ENCODE results near the gene CACNB1. TPM values are rescaled to one million over a fixed set of nuclear protein-coding genes. Genes with fewer than 3 reads are reported as not detected.

Gene CACNB1
- total and polyA plus RNA-seq, 2 of the 4 experiments (the other 2 are of a cell fraction) = 2.5 to 8.6 TPM

- no peak overlapping the region for H4K5ac ChIP-seq (ENCODE audit: low read depth, low read length)
- CTCF ChIA-PET = no interaction called here
- H3K4me1 ChIP-seq (ENCODE audit: control insufficient read depth, insufficient read depth, low read length) = peaks cover 4% of the 10 kb centered on the region; the same call in 1 of the 2 replicates
- no peak overlapping the region for H2BK20ac ChIP-seq (ENCODE audit: low read depth, low read length)
- POLR2A ChIA-PET (ENCODE audit: unreplicated experiment) = no interaction called here
- H3K4ac ChIP-seq (ENCODE audit: low read depth, low read length) = no peak overlapping the region
- H3K4me2 ChIP-seq (ENCODE audit: low read depth, low read length) = no peak overlapping the region
- no peak overlapping the region for H2BK15ac ChIP-seq (ENCODE audit: low read depth, low read length)
- no peak overlapping the region for H2BK120ac ChIP-seq (ENCODE audit: low read depth, low read length)
- no peak overlapping the region for H2BK5ac ChIP-seq (ENCODE audit: low read depth, low read length, poor library complexity, severe bottlenecking)
- H3K18ac ChIP-seq (ENCODE audit: low read depth, low read length) = no peak overlapping the region
- no peaks in the 10 kb centered on the region for H3K9me3 ChIP-seq (ENCODE audit: control insufficient read depth, insufficient read depth, low read length)
- BruUV-seq (replicated peaks) = no TSS peak
- H3K23ac ChIP-seq (ENCODE audit: low read depth, low read length) = no peak overlapping the region
- H3K36me3 ChIP-seq (ENCODE audit: control insufficient read depth, insufficient read depth, low read length) = no peaks in the 10 kb centered on the region
- peaks cover 73% of the 10 kb centered on the region for H3K27me3 ChIP-seq (ENCODE audit: control insufficient read depth, insufficient read depth, low read length)
- dilution Hi-C loops (cut with HindIII; ENCODE audit: low sequenced_read_pairs, unreplicated experiment) = no loop called here
- no peak for DNase-seq
- no peak for TF ChIP-seq RAD21 (IDR thresholded peaks at IDR 0.05; ENCODE audit: low read length)
- TF ChIP-seq SMC3 (IDR thresholded peaks at IDR 0.05; ENCODE audit: low read depth, low read length) = no peak
- no peak for TF ChIP-seq CEBPB (IDR thresholded peaks at IDR 0.05; ENCODE audit: low read depth, low read length)
- no peak for TF ChIP-seq CHD1 (IDR thresholded peaks at IDR 0.05; ENCODE audit: low read depth, low read length)
- no peak for TF ChIP-seq CTCF (conservative IDR thresholded peaks at IDR 0.05; ENCODE audit: low read depth, low read length)
- TF ChIP-seq NFE2L2 (IDR thresholded peaks at IDR 0.05; ENCODE audit: low read depth, low read length) = no peak
- TF ChIP-seq FOS (IDR thresholded peaks at IDR 0.05; ENCODE audit: low read depth, low read length) = no peak
- no peak for TF ChIP-seq MXI1 (IDR thresholded peaks at IDR 0.05; ENCODE audit: borderline replicate concordance, low read depth, low read length)
- no peak for TF ChIP-seq RFX5 (IDR thresholded peaks at IDR 0.05; ENCODE audit: low read depth, low read length)
- no peak for TF ChIP-seq ELK1 (IDR thresholded peaks at IDR 0.05; ENCODE audit: borderline replicate concordance, low read depth, low read length)
- TF ChIP-seq POLR2A (IDR thresholded peaks at IDR 0.05; ENCODE audit: low read depth, low read length) = no peak
- no peak for TF ChIP-seq MAZ (IDR thresholded peaks at IDR 0.05; ENCODE audit: borderline replicate concordance, low read depth, low read length)
- TF ChIP-seq USF2 (IDR thresholded peaks at IDR 0.05; ENCODE audit: low read depth, low read length) = no peak
- no peak for TF ChIP-seq BHLHE40 (IDR thresholded peaks at IDR 0.05; ENCODE audit: low read depth, low read length)
- no peak overlapping the region for H3K56ac ChIP-seq (ENCODE audit: extremely low read depth, insufficient read depth, low read length)
- no peak overlapping the region for H2AFZ ChIP-seq (replicated peaks; ENCODE audit: low read length, poor library complexity)
- H3K79me1 ChIP-seq (ENCODE audit: low read depth in 1 of 2, low read length in 2 of 2) = no peaks in the 10 kb centered on the region
- no peak overlapping the region for H3K27ac ChIP-seq (ENCODE audit: insufficient read depth, low read length)
- no peaks in the 10 kb centered on the region for H4K20me1 ChIP-seq (ENCODE audit: insufficient read depth, low read length)
- WGBS, 2 experiments (ENCODE audit: extremely low coverage in 2 of 2, insufficient read length in 1 of 2) = 100% methylated on average over 1 of the region's 7 CpGs; no CpG with 5 or more reads in 1 of the 2 experiments
- H3K14ac ChIP-seq (replicated peaks; ENCODE audit: low read depth, low read length) = no peak overlapping the region
- H2AK5ac ChIP-seq (ENCODE audit: low read depth, low read length) = no peak overlapping the region
- no peak overlapping the region for H3K4me3 ChIP-seq (ENCODE audit: insufficient read depth, low read depth, low read length)
- no peak overlapping the region for H3K9ac ChIP-seq (ENCODE audit: low read depth, low read length)
- no peak overlapping the region for H2AK9ac ChIP-seq (replicated peaks; ENCODE audit: low read depth, low read length, poor library complexity)
- H3K9me1 ChIP-seq (ENCODE audit: insufficient read depth, low read length) = no peaks in the 10 kb centered on the region
- intact Hi-C loops (cut with micrococcal nuclease) = no loop called here
- in situ Hi-C loops (cut with MboI; ENCODE audit: low sequenced_read_pairs) = no loop called here
- no peak overlapping the region for H4K91ac ChIP-seq (ENCODE audit: insufficient read depth, low read depth, low read length)
- ATAC-seq (ENCODE audit: low read depth) = no peak
- no peak overlapping the region for H4K8ac ChIP-seq (ENCODE audit: low read depth in 2 of 2, low read length in 2 of 2)
Measured at GRCh38 chr17:39222151-39222550, 24.7 kb upstream of the CACNB1 start.

All from IMR-90 (cell line).